ENCODE measurements around the gene PPFIBP1. TPM values are rescaled to one million over a fixed set of nuclear protein-coding genes. Genes with fewer than 3 reads are reported as not detected.

The PPFIBP1 gene
- total and polyA plus RNA-seq, 2 of the 13 experiments (the other 11 are each of a cell fraction or from before 2014, with no cell fraction given): 16.2 to 21.8 TPM

DNA sequence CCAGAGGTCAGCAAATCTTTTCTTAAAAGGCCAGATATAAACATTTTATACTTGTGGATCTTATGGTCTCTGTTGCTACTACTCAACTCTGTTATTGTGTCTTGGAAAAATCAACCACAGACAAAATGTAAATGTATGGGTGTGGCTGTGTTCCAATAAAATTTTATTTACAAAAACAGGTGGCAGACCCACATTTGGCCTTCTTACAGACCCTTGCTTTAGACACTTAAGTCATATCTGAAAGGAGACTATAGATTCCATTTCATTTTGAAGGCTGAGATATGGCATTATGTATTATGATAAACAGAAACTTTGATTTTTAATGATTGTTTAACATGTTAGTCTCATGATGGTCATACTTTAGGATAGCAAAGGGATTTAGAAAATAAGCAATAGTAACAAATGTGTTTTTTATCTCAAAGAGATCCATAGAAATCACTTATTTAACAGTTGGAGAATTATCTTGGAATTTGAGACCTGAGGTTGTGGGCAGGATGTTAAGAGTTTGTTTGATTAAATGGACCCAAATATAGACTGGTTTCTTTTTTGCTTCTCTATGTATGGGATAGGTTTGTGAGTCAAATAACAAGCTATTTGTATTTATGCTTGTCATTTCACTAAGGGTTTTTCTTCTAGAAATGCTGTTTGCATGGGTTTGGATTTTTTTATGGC lies 51.2 kb downstream of the PPFIBP1 start (continued):
- TF ChIP-seq, protein P1, sequence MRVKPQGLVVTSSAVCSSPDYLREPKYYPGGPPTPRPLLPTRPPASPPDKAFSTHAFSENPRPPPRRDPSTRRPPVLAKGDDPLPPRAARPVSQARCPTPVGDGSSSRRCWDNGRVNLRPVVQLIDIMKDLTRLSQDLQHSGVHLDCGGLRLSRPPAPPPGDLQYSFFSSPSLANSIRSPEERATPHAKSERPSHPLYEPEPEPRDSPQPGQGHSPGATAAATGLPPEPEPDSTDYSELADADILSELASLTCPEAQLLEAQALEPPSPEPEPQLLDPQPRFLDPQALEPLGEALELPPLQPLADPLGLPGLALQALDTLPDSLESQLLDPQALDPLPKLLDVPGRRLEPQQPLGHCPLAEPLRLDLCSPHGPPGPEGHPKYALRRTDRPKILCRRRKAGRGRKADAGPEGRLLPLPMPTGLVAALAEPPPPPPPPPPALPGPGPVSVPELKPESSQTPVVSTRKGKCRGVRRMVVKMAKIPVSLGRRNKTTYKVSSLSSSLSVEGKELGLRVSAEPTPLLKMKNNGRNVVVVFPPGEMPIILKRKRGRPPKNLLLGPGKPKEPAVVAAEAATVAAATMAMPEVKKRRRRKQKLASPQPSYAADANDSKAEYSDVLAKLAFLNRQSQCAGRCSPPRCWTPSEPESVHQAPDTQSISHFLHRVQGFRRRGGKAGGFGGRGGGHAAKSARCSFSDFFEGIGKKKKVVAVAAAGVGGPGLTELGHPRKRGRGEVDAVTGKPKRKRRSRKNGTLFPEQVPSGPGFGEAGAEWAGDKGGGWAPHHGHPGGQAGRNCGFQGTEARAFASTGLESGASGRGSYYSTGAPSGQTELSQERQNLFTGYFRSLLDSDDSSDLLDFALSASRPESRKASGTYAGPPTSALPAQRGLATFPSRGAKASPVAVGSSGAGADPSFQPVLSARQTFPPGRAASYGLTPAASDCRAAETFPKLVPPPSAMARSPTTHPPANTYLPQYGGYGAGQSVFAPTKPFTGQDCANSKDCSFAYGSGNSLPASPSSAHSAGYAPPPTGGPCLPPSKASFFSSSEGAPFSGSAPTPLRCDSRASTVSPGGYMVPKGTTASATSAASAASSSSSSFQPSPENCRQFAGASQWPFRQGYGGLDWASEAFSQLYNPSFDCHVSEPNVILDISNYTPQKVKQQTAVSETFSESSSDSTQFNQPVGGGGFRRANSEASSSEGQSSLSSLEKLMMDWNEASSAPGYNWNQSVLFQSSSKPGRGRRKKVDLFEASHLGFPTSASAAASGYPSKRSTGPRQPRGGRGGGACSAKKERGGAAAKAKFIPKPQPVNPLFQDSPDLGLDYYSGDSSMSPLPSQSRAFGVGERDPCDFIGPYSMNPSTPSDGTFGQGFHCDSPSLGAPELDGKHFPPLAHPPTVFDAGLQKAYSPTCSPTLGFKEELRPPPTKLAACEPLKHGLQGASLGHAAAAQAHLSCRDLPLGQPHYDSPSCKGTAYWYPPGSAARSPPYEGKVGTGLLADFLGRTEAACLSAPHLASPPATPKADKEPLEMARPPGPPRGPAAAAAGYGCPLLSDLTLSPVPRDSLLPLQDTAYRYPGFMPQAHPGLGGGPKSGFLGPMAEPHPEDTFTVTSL (CRISPR knock-in tag; IDR thresholded peaks at IDR 0.05; ENCODE audit: borderline replicate concordance): no peak
- no peak for TF ChIP-seq ZNF556 (CRISPR knock-in tag; IDR thresholded peaks at IDR 0.05; ENCODE audit: borderline replicate concordance)
- TF ChIP-seq, protein P2, sequence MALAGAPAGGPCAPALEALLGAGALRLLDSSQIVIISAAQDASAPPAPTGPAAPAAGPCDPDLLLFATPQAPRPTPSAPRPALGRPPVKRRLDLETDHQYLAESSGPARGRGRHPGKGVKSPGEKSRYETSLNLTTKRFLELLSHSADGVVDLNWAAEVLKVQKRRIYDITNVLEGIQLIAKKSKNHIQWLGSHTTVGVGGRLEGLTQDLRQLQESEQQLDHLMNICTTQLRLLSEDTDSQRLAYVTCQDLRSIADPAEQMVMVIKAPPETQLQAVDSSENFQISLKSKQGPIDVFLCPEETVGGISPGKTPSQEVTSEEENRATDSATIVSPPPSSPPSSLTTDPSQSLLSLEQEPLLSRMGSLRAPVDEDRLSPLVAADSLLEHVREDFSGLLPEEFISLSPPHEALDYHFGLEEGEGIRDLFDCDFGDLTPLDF (CRISPR knock-in tag; IDR thresholded peaks at IDR 0.05): no peak

DNA sequence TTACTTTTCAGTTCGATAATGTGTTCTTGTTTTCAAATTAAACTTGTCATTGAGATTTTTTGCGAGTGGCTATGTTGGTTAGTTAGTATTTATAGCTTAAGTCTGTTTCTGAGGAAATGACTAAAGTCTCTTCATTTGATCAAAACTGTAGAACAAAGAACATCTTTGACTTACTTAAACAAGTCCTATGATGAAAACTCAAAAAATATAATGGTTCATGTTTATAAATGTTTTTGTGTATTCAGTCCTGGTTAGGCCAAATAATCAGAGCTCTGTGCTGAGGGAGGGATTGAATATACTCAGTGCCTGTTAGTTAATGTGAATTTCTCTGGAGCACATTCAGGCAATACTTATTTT lies 51.7 kb downstream of the PPFIBP1 start:
- in situ Hi-C loops (cut with HindIII; ENCODE audit: extremely low pct_ligation_motif_present, low pct_unique_long_range_greater_than_20kb): no loop called here
- no peak overlapping the region for H3K4me2 ChIP-seq (ENCODE audit: low read depth, low read length)
- FAIRE-seq: no peak
- BruUV-seq (replicated peaks): no TSS peak
- no peaks in the 10 kb centered on the region for H3K27me3 ChIP-seq (ENCODE audit: control insufficient read depth in 1 of 2, insufficient read depth in 2 of 2, low read length in 2 of 2)
- POLR2A ChIA-PET: interaction anchor here (2.0 kb wide), 1 partner anchor 25 kb away, joined by 5 read pairs; no protein-coding TSS in a partner anchor
- no peak overlapping the region for H3K4me3 ChIP-seq (replicated peaks in 1 of 3; ENCODE audit: insufficient read depth in 1 of 3, low read depth in 2 of 3, low read length in 3 of 3)
- H4K20me1 ChIP-seq (ENCODE audit: insufficient read depth, low read length): no peaks in the 10 kb centered on the region
- no peaks in the 10 kb centered on the region for H3K9me3 ChIP-seq (ENCODE audit: low read length)
- intact Hi-C loops (cut with micrococcal nuclease; ENCODE audit: unreplicated experiment): no loop called here
- H3K27ac ChIP-seq (ENCODE audit: extremely low read length, insufficient read depth, low read length): no peak overlapping the region
- WGBS (ENCODE audit: low lambda C conversion rate): 94% methylated on average over 2 of the region's 2 CpGs
- no peak for DNase-seq (ENCODE audit: low spot score)
- no peaks in the 10 kb centered on the region; a peak in 1 of 5 replicates for H3K36me3 ChIP-seq (replicated peaks in 1 of 2; ENCODE audit: control insufficient read depth in 1 of 2, insufficient read depth in 2 of 2, low read length in 2 of 2)
- ATAC-seq: no peak
- H3K9ac ChIP-seq (ENCODE audit: insufficient read depth, low read depth, low read length): no peak overlapping the region
- no peak overlapping the region for H2AFZ ChIP-seq (ENCODE audit: low read length)
- CTCF ChIA-PET (ENCODE audit: low intra/inter-chr PET ratio, low total read pairs): no interaction called here
- peaks cover 5% of the 10 kb centered on the region; the same call in 1 of the 2 replicates for H3K4me1 ChIP-seq (ENCODE audit: insufficient read depth, low read length)
- H3K79me2 ChIP-seq (ENCODE audit: insufficient read depth, low read length): no peaks in the 10 kb centered on the region
- TF ChIP-seq HMG20B (CRISPR knock-in tag; conservative IDR thresholded peaks at IDR 0.05): no peak
- TF ChIP-seq, protein P3, sequence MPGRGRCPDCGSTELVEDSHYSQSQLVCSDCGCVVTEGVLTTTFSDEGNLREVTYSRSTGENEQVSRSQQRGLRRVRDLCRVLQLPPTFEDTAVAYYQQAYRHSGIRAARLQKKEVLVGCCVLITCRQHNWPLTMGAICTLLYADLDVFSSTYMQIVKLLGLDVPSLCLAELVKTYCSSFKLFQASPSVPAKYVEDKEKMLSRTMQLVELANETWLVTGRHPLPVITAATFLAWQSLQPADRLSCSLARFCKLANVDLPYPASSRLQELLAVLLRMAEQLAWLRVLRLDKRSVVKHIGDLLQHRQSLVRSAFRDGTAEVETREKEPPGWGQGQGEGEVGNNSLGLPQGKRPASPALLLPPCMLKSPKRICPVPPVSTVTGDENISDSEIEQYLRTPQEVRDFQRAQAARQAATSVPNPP (CRISPR knock-in tag; IDR thresholded peaks at IDR 0.05): no peak
- TF ChIP-seq MTF2 (CRISPR knock-in tag; IDR thresholded peaks at IDR 0.05; ENCODE audit: borderline replicate concordance): no peak
- TF ChIP-seq ZNF556 (CRISPR knock-in tag; IDR thresholded peaks at IDR 0.05; ENCODE audit: borderline replicate concordance): no peak
- TF ChIP-seq JUN (CRISPR knock-in tag; IDR thresholded peaks at IDR 0.05): no peak
- no peak for TF ChIP-seq CCAR2 (optimal IDR thresholded peaks at IDR 0.05; ENCODE audit: low read depth, low read length)
- TF ChIP-seq GFI1 (CRISPR knock-in tag; IDR thresholded peaks at IDR 0.05; ENCODE audit: borderline replicate concordance): no peak
- no peak for TF ChIP-seq WIZ (CRISPR knock-in tag; IDR thresholded peaks at IDR 0.05)
- TF ChIP-seq HDAC6 (IDR thresholded peaks at IDR 0.05; ENCODE audit: low read depth, low read length): no peak
- no peak for TF ChIP-seq JUNB (CRISPR knock-in tag; IDR thresholded peaks at IDR 0.05; ENCODE audit: borderline replicate concordance)
- no peak for TF ChIP-seq MIER2 (CRISPR knock-in tag; IDR thresholded peaks at IDR 0.05)
